Calu3 (cell line): ENCODE measurements around the gene FZR1. TPM values are rescaled to one million over a fixed set of nuclear protein-coding genes. Genes with fewer than 3 reads are reported as not detected.

ENCODE experiments used
- BruUV-seq: library from RNA; stranded (reverse); fragments of 400-500 nt; replicated peaks from 2 replicates; lab custom pipeline; 2021; lab: Mats Ljungman, UMichigan
- CTCF ChIA-PET: fragments of 300-600 bp; sonication (Branson Sonifier 250); formaldehyde crosslinking; loops from one replicate; lab custom pipeline; 2022; ENCODE audit warnings: antibody characterized with exemption; lab: Charles Lee
- DNase-seq: peaks from one replicate; pipeline ENCODE4 v3.0.0; 2022
- H3K27ac Mint-ChIP-seq: one replicate; pipeline ENCODE4 v1.8.0; 2022; ENCODE audit warnings: mixed read lengths; ENCODE audit not compliant: unreplicated experiment
- H3K27me3 Mint-ChIP-seq: one replicate; pipeline ENCODE4 v1.8.0; 2022; ENCODE audit warnings: mixed read lengths; ENCODE audit not compliant: unreplicated experiment
- H3K36me3 Mint-ChIP-seq: one replicate; pipeline ENCODE4 v1.8.0; 2022; ENCODE audit warnings: mild to moderate bottlenecking, moderate library complexity, mixed read lengths; ENCODE audit not compliant: insufficient read depth, unreplicated experiment
- H3K4me1 Mint-ChIP-seq: one replicate; pipeline ENCODE4 v1.8.0; 2022; ENCODE audit warnings: mild to moderate bottlenecking, low read depth, mixed read lengths; ENCODE audit not compliant: unreplicated experiment
- H3K4me3 Mint-ChIP-seq: one replicate; pipeline ENCODE4 v1.8.0; 2022; ENCODE audit warnings: mild to moderate bottlenecking, low read depth, moderate library complexity, mixed read lengths; ENCODE audit not compliant: unreplicated experiment
- H3K9me3 Mint-ChIP-seq: one replicate; pipeline ENCODE4 v1.8.0; 2022; ENCODE audit warnings: low read depth, mixed read lengths; ENCODE audit not compliant: unreplicated experiment
- intact Hi-C: fragments of 100-400 bp; cut with micrococcal nuclease; formaldehyde crosslinking; loops from one replicate; pipeline ENCODE4 v1.10.0; 2022; ENCODE audit not compliant: unreplicated experiment
- total RNA-seq: library from RNA; stranded (reverse); gene quantifications from 2 replicates; pipeline ENCODE4 v1.2.3, GENCODE V29; 2022
- TF ChIP-seq, protein P1 (sequence below): fragments of 200-600 bp; IDR thresholded peaks from one replicate; pipeline ENCODE4 v1.8.0; 2022; ENCODE audit warnings: antibody characterized with exemption; ENCODE audit not compliant: unreplicated experiment

FZR1 gene
- total RNA-seq, 1 experiment from 2014 or later = 33.1 TPM

GRCh38 chr19:3524904-3525451, 18.9 kb downstream of the FZR1 start:
- no peak overlapping the region for H3K4me3 Mint-ChIP-seq
- H3K36me3 Mint-ChIP-seq = peaks cover 19% of the 10 kb centered on the region
- DNase-seq = no peak
- H3K27ac Mint-ChIP-seq = no peak overlapping the region
- BruUV-seq = no TSS peak
- CTCF ChIA-PET = no interaction called here
- no peaks in the 10 kb centered on the region for H3K4me1 Mint-ChIP-seq
- TF ChIP-seq, protein P1, sequence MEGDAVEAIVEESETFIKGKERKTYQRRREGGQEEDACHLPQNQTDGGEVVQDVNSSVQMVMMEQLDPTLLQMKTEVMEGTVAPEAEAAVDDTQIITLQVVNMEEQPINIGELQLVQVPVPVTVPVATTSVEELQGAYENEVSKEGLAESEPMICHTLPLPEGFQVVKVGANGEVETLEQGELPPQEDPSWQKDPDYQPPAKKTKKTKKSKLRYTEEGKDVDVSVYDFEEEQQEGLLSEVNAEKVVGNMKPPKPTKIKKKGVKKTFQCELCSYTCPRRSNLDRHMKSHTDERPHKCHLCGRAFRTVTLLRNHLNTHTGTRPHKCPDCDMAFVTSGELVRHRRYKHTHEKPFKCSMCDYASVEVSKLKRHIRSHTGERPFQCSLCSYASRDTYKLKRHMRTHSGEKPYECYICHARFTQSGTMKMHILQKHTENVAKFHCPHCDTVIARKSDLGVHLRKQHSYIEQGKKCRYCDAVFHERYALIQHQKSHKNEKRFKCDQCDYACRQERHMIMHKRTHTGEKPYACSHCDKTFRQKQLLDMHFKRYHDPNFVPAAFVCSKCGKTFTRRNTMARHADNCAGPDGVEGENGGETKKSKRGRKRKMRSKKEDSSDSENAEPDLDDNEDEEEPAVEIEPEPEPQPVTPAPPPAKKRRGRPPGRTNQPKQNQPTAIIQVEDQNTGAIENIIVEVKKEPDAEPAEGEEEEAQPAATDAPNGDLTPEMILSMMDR = no peak
- no peaks in the 10 kb centered on the region for H3K9me3 Mint-ChIP-seq
- intact Hi-C loops = no loop called here
- H3K27me3 Mint-ChIP-seq = no peaks in the 10 kb centered on the region

DNA sequence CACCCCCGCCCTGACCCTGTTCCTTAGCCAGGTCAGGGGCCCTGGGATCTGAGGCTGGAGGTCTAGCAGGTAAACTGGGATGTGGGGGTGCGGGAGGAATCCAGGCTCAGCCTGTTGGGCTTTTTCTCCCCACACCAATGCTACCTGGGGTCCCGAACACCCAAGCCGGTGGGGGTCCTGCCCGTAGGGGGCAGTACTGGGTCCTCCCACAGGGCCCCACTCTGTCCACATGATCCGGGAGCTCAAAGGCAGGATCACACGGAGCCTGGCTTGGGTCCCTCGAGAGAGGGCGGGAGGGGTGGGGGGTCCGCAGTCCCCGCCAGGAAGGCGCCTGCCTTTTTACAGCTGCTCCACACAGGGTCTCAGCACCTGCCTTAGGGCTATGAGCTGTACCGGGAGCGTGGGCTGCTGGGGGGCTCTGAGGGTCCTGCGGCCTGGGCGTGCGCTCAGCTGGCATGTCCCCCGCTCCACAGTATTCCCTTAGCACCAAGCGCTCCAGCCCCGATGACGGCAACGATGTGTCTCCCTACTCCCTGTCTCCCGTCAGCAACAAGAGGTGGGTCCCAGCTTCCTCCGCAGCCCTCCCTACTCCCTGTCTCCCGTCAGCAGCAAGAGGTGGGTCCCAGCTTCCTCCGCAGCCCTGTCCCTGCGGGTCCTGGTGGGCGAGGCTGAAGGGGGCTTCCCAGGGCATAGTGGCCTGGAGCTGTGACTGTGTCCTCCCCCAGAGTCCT, 20.6 kb downstream of the FZR1 start:
- TF ChIP-seq, protein P1 = peak; percentile 25
- Mint-ChIP-seq H3K27me3 (no peaks in the 10 kb centered on the region), H3K4me3 (no peak overlapping the region), H3K27ac (no peak overlapping the region), H3K36me3 (peaks cover 23% of the 10 kb centered on the region), H3K4me1 (no peaks in the 10 kb centered on the region), H3K9me3 (no peaks in the 10 kb centered on the region)
- intact Hi-C loops = no loop called here
- no peak for DNase-seq
- CTCF ChIA-PET = interaction anchor here (0.9 kb wide), 1 partner anchor 10 kb away, joined by 3 read pairs; no protein-coding TSS in a partner anchor
- BruUV-seq = no TSS peak

GRCh38 chr19:3527238-3527910, 21.3 kb downstream of the FZR1 start:
- BruUV-seq = no TSS peak
- no peaks in the 10 kb centered on the region for H3K27me3 Mint-ChIP-seq
- H3K4me1 Mint-ChIP-seq = no peaks in the 10 kb centered on the region
- H3K9me3 Mint-ChIP-seq = no peaks in the 10 kb centered on the region
- H3K27ac Mint-ChIP-seq = no peak overlapping the region
- peaks cover 23% of the 10 kb centered on the region for H3K36me3 Mint-ChIP-seq
- DNase-seq = no peak
- CTCF ChIA-PET = interaction anchor here (0.6 kb wide), 1 partner anchor 31 kb away, joined by 3 read pairs; no protein-coding TSS in a partner anchor
- H3K4me3 Mint-ChIP-seq = no peak overlapping the region
- intact Hi-C loops = no loop called here
- TF ChIP-seq, protein P1 = no peak

DNA sequence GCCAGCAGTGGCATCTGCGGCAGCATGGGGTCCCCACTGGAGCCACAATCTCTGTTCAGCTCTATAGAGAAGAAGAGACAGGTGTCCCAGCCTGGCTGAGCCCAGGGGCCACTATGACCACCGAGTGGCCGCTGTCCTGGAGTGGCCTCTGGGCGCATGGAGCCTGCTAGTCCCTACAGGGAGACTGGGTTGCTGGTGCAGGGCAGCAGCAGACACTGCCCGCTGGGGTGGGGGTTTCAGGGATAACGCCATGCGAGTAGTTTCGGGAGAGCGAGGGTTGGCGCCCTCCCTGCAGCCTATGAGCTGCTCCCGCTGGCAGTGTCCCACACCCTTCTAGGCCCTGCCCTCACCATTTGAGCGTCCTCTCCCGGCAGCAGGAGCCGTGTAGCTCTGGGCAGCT, 22.0 kb downstream of the FZR1 start:
- intact Hi-C loops = no loop called here
- DNase-seq = no peak
- TF ChIP-seq, protein P1 = no peak
- Mint-ChIP-seq H3K36me3 (peaks cover 21% of the 10 kb centered on the region), H3K27ac (no peak overlapping the region), H3K27me3 (no peaks in the 10 kb centered on the region), H3K9me3 (no peaks in the 10 kb centered on the region), H3K4me1 (no peaks in the 10 kb centered on the region), H3K4me3 (no peak overlapping the region)
- CTCF ChIA-PET = interaction anchor here (0.6 kb wide), 2 partner anchors 30 to 162 kb away, joined by 3 read pairs; no protein-coding TSS in a partner anchor
- BruUV-seq = no TSS peak
